ENCODE results near the gene GSG1.
"Not testable (repeated sequence)": the region's sequence is repeated elsewhere in the genome, so short reads cannot be mapped to it uniquely, and the experiment has no call there.

GSG1 gene

DNA sequence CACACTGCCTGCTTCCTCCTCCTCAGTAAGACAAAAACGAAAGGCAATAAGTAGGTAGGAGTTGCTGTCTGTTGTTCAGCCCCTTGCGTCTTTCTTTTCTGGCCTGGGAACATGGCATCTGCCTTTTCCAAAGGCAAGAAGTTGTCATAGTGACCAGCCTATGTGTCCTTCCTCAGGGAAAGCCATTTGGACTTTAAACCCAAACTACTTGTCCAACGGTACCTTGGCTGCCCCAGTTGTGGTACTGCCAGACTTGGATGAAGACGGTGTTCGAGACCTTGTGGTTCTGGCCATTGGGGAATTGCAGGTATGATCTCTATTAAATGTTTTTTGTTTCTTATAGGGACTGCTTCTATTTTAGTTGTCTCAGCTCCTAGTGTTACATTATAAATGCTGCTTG, 40.8 kb downstream of the GSG1 start:
- DNase-seq (ENCODE audit: low read depth in 1 of 2, low spot score in 1 of 2): no peak

DNA sequence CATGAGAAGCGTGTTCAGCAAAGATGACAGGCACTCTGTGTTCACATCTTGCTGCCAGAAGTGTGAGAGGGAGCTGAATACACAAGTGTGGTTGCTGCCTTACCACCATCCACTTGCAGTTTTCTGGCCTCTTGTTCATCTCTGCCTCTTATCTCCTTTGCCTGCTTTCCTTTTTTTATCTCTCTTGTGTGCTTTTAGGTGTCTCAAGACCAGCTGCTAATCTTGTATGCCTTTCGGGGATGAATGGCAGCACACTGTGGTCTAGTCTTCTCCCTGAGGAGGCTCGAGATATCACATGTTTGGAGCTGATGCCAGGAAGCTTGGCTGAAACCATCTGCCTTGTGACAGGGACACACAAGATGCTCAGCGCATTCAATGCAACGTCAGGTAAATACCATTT, 42.1 kb downstream of the GSG1 start:
- DNase-seq (ENCODE audit: low read depth in 1 of 2, low spot score in 1 of 2): no peak

DNA sequence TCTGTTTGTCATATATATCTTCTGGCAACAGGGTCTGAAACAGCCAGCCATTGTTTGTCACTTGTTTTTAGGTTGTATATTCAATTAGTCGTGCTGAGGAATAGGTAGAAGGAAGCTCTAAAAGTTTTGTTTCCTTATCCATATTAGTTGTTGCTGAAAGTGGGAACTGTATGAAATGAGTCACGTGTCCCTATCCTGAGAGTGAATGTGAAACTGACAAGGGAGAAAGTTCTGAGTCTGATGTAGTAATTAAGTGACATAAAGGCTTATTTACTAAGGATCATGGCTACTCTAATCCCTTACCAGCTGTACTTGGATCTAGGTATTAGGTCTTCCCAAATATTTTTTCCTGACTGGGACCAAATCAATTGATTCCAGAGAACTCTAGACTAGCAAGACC, 42.9 kb downstream of the GSG1 start:
- no peak for DNase-seq (ENCODE audit: low read depth in 1 of 2, low spot score in 1 of 2)

DNA sequence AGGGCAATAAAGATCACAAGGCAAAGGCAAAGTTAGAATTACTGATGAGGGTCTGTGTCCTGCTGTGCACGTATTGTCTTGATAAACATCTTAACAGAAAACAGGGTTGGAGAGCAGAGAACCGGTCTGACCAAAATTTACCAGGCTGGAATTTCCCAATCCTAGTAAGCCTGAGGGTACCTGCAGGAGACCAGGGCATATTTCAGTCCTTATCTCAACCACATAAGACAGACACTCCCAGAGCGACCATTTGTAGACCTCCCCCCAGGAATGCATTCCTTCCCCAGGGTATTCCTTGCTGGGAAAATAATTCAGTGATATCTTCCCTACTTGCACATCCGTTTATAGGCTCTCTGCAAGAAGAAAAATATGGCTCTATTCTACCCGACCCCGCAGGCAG, 49.9 kb downstream of the GSG1 start:
- not testable (repeated sequence) for DNase-seq (ENCODE audit: low read depth in 1 of 2, low spot score in 1 of 2)

DNA sequence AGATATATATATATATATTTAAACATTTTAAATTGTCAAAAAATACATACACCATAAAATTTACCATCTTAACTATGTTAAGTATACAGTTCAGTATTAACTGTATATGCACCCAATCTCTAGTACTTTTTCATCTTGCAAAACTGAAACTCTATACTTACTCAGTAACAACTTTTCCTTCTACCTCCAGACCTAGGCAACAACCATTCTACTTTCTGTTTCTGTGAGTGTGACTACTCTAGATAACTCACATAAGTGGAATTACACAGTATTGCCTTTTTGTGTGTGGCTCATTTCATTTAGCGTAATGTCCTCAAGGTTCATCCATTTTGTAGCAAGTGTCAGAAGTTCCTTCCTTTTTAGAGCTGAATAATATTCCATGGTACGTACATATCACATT, 51.0 kb downstream of the GSG1 start:
- DNase-seq (ENCODE audit: low read depth in 1 of 2, low spot score in 1 of 2): no peak

DNA sequence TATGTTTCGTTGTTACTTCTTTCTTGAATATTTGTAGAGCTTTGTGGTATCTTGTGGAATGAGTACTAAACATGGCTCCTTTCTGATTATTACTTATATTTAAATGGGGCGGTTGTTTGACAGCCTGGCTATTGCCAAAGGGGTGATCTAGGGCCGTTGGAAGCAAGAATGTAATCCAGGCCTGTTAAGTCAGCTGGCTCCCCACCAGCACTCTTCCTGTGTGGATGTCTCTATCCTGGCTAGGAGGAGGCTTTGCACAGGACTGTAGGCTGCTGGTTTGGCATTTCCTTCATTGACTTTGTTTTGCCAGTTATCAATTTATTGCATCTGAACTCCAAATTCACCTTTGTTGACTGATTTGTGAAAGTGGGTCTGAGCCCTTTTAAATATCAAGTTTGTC, 53.7 kb downstream of the GSG1 start:
- DNase-seq (ENCODE audit: low read depth in 1 of 2, low spot score in 1 of 2): no peak

DNA sequence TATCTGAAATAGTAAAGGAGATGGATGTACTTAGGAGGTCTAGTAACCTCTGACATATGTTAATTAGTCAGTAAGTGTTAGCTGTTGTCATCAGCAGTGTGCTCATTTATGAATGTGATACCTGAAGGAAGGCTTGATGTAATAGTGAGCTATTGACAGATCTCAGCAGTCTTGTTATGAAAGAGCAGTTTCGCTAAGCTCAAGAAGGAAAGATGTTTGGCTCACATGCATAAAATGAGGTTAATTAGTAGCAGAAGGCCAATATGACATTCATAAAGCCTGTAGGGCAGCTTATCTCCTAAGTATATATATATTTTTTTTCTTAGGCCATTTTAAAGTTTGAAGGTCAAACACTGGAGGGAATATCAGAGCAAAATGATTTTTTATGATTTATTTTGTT, 56.5 kb downstream of the GSG1 start:
- no peak for DNase-seq (ENCODE audit: low read depth in 1 of 2, low spot score in 1 of 2)

DNA sequence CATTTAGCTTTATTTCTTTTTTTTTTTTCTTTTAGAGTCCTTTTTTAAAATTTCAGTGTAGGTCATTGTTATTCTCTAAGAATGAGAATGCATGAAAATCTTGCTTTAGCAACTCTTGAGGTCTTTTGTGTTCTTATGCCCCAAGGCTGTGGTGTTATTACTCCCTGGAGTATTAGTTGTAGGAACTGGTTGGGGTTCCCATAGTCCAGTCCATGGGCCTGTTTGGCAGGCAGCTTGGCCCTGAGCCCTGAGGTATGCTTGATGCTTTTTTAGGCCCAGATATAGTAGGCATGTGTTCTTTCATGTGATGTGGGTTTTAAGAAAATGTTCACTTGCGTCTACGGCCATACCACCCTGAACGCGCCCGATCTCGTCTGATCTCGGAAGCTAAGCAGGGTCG, 57.7 kb downstream of the GSG1 start:
- DNase-seq (ENCODE audit: low read depth in 1 of 2, low spot score in 1 of 2): no peak

DNA sequence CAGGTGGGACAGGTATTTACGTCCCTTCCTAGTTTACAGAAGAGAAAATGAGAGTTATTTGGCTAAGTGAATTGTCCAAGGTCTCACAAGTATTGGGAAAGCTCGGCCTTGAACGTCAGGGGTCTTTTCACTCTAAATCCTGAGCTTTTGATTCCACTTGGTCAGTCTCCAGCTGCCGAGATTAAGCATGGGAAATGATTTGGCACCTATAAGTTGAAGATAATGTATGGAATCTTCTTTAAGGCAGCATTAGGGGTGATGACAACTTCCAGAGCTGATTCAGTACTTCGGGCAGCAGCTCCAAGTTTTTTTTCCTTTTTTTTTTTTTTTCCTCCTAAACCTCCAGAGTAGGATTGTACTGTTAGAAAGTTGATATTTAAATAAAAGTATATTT, 58.6 kb downstream of the GSG1 start:
- no peak for DNase-seq (ENCODE audit: low read depth in 1 of 2, low spot score in 1 of 2)

DNA sequence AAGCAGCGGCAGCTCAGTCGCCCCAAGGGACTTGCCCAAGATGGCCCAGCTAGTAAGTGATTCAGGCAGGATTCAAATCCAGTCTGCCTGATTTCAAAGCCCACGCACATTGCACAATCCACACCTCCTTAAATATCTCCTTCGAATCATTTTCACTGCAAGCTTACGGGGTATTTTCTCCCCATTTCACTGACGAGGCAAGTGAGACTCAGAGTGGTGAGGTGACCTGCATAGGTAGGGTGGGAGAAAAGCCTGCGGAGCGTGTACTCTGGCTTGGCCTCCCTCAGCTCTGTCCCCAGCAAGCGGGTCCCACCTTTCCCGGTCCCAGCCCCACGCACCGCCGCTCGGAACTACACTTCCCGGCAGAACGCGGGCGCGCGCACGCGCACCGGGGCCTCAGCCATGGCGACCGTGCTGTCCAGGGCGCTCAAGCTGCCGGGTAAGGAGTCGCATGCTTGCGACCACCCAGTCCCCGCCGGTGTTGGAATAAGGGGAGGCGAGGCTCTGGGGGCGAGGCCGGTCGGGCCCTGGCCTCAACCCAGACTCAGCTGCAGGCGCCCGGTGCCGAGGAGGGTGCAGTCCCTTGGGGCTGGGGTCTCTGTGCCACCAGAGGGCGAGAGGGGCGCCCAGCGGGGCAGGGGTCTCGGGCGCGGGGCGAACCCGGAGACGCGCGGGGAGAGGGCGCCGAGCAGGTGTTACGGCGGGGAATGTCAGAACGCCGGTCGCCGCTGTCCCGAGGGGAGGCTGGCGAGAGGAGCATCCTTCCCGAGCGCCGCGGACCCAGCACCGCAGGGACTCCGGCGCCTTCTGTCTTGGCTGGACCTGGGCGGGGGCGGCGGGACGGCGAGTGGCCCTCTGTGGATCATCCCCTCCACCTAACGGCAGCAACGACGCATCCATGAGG, 59.2 kb downstream of the GSG1 start, which contains the start of gene FAM234B:
FAM234B (plus strand) TSS at position 380 of the 904 bp plus-strand sequence; CDS start at position 403, 23 bp downstream.
- DNase-seq (ENCODE audit: low read depth in 1 of 2, low spot score in 1 of 2): peak; percentile 46 to 64

DNA sequence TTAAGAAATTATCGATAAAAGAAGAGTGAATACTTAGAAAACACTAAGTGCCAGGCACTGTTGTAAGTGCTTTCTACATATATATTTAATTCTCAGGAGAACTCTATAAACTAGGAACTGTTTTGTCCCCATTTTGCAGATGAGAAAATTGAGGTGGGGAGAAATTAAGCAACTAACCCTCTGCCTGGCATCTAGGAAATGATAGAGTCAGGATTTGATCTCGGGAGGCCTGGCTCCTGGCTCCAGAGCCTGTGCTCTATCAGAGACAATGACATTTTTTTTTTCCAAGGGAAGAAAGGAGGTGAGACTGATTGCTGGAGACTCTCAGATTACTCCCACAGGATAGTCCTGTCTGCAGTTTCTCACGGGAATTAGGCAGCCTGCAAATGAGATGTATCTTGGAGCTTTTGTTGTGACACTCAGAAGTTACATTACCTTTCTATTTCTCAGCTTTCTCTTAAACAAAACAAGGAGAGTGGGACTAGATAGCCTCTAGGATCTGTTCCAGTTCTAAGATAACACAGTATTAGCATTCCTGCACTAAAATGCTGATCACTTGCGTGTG, 60.7 kb downstream of the GSG1 start:
- DNase-seq (ENCODE audit: low read depth in 1 of 2, low spot score in 1 of 2): no peak

DNA sequence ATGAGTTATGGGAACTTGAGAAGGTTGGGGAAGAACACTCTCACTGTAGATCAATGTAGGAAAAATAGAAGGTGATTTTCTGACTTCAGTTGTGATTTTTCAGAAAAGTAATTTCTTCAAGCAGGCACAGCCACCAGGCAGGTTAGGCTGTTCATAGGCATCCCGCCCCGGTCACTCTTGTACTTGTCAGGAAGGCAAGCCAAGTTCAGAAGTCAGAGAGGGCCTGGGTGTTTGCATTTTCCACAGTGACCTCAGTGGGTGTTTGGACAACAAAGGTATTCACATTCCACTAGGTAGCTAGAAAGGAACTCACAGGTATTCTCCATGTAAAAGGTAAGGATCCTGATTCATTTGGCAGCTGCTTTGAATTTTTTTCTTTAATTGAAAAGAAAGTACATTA, 62.2 kb downstream of the GSG1 start:
- DNase-seq (ENCODE audit: low read depth in 1 of 2, low spot score in 1 of 2): no peak

DNA sequence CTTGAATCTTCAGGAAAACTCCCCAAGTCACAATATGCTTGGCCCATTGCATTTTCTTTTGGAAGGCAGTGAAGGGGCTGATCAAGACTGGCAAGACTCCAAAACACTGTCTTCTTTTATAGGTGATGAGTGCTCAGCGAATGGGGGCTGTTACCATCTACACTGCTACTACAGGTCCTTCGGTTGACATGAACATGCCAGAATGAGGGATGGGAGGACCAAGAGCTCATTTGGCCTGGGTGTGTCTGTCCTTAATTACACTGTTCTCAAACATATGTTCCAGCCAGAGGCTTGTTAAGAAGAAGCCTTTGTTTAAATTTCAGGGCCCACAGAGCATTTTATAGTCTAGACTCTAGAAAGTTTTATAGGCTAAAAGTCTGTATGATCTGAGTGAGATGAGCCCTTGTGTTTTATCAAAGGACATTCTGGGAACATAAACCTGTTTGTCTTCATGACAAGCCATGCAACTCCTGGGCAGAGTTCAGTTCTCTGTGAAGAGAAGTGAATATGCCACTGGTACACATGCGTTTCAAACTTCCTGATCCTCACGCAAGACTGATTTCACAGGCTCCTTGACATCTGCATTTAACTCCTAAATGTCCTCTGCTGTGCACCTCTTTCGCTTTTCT, 64.0 kb downstream of the GSG1 start:
- no peak for DNase-seq (ENCODE audit: low read depth in 1 of 2, low spot score in 1 of 2)

DNA sequence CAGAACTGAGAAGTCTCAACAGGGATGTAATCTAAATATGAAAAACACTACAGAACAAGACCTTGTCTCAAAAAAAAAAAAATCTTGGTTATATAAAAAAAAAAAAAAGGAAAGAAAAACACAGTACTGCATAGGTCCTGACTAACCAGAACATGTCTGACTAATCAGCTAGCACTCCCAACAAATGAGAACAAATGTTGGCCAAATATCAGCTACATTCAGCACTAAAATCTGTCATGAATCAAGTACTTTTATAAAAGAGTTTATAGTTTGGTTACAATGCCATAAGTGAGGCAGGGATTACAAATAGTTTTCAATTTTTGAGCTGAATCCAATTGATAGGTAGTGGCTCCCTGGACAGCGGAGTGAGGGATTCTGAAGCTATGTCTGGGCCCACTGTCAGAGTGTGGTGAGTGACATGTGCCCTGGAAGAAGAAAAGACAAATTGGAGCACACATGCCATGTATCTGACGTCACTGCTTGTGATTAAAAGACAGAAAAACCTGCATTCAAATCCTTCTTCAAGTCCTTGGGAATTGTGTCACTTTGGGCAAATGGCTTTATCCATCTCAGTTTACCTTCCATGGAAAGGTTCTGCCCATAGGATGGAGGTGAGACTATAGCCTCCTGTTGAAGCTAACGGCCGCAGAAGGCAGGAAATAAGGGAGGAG, 64.8 kb downstream of the GSG1 start:
- no peak for DNase-seq (ENCODE audit: low read depth in 1 of 2, low spot score in 1 of 2)

DNA sequence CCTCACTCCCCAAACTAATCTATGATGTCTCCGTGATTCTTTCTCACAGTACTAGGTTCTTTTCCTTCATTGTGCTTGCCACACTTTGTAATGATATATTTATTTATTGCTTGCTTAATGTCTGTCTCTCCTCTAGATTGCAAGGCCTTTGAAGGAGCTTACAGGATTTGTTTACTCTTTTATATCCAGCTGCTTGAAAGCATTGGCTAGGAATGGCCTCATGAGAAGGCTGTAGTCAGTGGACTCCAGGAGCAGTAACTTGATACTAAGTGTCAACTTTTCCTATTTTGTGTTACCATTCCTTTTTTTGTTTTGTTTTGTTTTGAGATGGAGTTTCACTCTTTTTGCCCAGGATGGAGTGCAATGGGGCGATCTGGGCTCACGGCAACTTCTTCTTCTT, 66.6 kb downstream of the GSG1 start:
- DNase-seq (ENCODE audit: low read depth in 1 of 2, low spot score in 1 of 2): no peak

DNA sequence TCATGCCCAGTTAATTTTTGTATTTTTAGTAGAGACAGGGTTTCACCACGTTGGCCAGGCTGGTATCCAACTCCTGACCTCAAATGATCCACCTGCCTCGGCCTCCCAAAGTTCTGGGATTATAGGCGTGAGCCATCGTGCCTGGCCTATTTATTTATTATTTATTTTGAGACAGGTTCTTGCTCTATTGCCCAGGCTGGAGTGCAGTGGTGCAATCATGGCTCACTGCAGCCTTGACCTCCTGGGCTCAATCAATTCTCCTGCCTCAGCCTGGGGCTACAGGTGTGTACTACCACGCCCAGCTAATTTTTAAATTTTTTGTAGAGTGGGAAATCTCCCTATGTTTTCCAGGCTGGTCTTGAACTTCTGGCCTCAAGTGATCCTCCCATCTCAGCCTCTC, 68.1 kb downstream of the GSG1 start:
- DNase-seq (ENCODE audit: low read depth in 1 of 2, low spot score in 1 of 2): not testable (repeated sequence)

Data from activated CD4-positive, alpha-beta T cell treated with anti-CD3 and anti-CD28 coated beads, Interleukin-2, amount 50 U/mL, for 24 hours (primary cell).